H1 (cell line): Measurements from ENCODE around the gene RBM6.

Experiments
- ATF2 ChIP-seq: IDR thresholded peaks from 2 replicates; pipeline ENCODE4 v1.6.1; 2012; ENCODE audit warnings: low read length, inconsistent platforms
- CTCF ChIP-seq, 3 experiments: IDR thresholded peaks; 1 replicate in 2 of 3; 2 replicates in 1 of 3; pipeline versions ENCODE4 v1.5.1 to v1.6.1; 2011; ENCODE audit warnings: low read length in 3 of 3, mild to moderate bottlenecking in 3 of 3, inconsistent platforms in 2 of 3, low read depth in 1 of 3, moderate library complexity in 1 of 3; ENCODE audit not compliant: insufficient read depth in 1 of 3; ENCODE audit errors: control extremely low read depth in 1 of 3
- EP300 ChIP-seq, 2 experiments: IDR thresholded peaks; 1 replicate in 1 of 2; 2 replicates in 1 of 2; pipeline ENCODE4 v1.6.1; 2011 to 2012; ENCODE audit warnings: low read depth in 2 of 2, low read length in 2 of 2, mild to moderate bottlenecking in 2 of 2, borderline replicate concordance in 1 of 2, inconsistent platforms in 1 of 2, moderate library complexity in 1 of 2
- EZH2 ChIP-seq: fragments of 200-600 bp; sonication (generic); IDR thresholded peaks from 2 replicates; pipeline ENCODE4 v1.7.1; 2012; ENCODE audit warnings: low read depth, mild to moderate bottlenecking, moderate library complexity, low read length, inconsistent platforms; ENCODE audit not compliant: severe bottlenecking
- POLR2A ChIP-seq, 2 experiments: IDR thresholded peaks; 1 replicate in 1 of 2; 2 replicates in 1 of 2; pipeline ENCODE4 v1.6.1; 2011; ENCODE audit warnings: low read depth in 2 of 2, low read length in 2 of 2, mild to moderate bottlenecking in 2 of 2; ENCODE audit errors: control extremely low read depth in 1 of 2
- POLR2AphosphoS5 ChIP-seq: IDR thresholded peaks from 2 replicates; pipeline ENCODE4 v1.6.1; 2011; ENCODE audit warnings: low read depth, low read length
- RFX5 ChIP-seq: IDR thresholded peaks from 2 replicates; pipeline ENCODE4 v1.6.1; 2011; ENCODE audit warnings: low read depth, low read length, improper control_type of control experiment, borderline replicate concordance
- SIN3A ChIP-seq, 2 experiments: IDR thresholded peaks in 1 of 2; conservative IDR thresholded peaks in 1 of 2; 2 replicates each; pipeline ENCODE4 v1.6.1; 2011 to 2012; ENCODE audit warnings: low read length in 2 of 2, improper control_type of control experiment in 1 of 2, low read depth in 1 of 2, mild to moderate bottlenecking in 1 of 2

- no peak for TF ChIP-seq EZH2
- TF ChIP-seq CTCF (IDR thresholded peaks at IDR 0.05; ENCODE audit: control extremely low read depth in 1 of 3, insufficient read depth in 1 of 3, low read depth in 1 of 3, low read length in 3 of 3) = no peak
- TF ChIP-seq POLR2AphosphoS5 = peak; percentile 71; the same call in 1 of the 2 replicates
- TF ChIP-seq ATF2 = no peak
- TF ChIP-seq RFX5 = no peak
- peak in 1 of 2 experiments; percentile 84; a peak in 2 of 4 replicates for TF ChIP-seq SIN3A (conservative IDR thresholded peaks at IDR 0.05 in 1 of 2, IDR thresholded peaks at IDR 0.05 in 1 of 2; ENCODE audit: low read depth in 1 of 2, low read length in 2 of 2)
- TF ChIP-seq EP300 (IDR thresholded peaks at IDR 0.05; ENCODE audit: borderline replicate concordance in 1 of 2, low read depth in 2 of 2, low read length in 2 of 2) = no peak
- peak in 1 of 2 experiments; percentile 78; a peak in 2 of 3 replicates for TF ChIP-seq POLR2A (IDR thresholded peaks at IDR 0.05; ENCODE audit: control extremely low read depth in 1 of 2, low read depth in 2 of 2, low read length in 2 of 2)
Measured at GRCh38 chr3:50088725-50089608, 149.0 kb downstream of the RBM6 start, which contains the start of gene RBM5.
